Activated T-cell treated with anti-CD3 and anti-CD28 coated beads, Interleukin-2, amount 50 U/mL, for 4 hours (primary cell): ENCODE data around the gene DENND2A. TPM values are rescaled to one million over a fixed set of nuclear protein-coding genes. Genes with fewer than 3 reads are reported as not detected.
"Not testable (repeated sequence)": the region's sequence is repeated elsewhere in the genome, so short reads cannot be mapped to it uniquely, and the experiment has no call there.

Experiments used
- ATAC-seq, 2 donors: fragments of 200-7000 bp; cut with Tn5 transposase; one replicate each; pipeline ENCODE4 v1.10.0; 2021
- DNase-seq: peaks from one replicate; pipeline ENCODE4 v3.0.0-alpha.2; 2020
- H3K27me3 Mint-ChIP-seq: one replicate; pipeline ENCODE4 v1.8.0; 2021; ENCODE audit warnings: low read depth, mixed read lengths
- H3K36me3 Mint-ChIP-seq: one replicate; pipeline ENCODE4 v1.8.0; 2022; ENCODE audit warnings: mixed read lengths; ENCODE audit not compliant: insufficient read depth
- H3K4me1 Mint-ChIP-seq: one replicate; pipeline ENCODE4 v1.8.0; 2021; ENCODE audit warnings: low read depth, mixed read lengths
- H3K4me3 Mint-ChIP-seq: one replicate; pipeline ENCODE4 v1.8.0; 2021; ENCODE audit warnings: mild to moderate bottlenecking, moderate library complexity, mixed read lengths
- H3K9me3 Mint-ChIP-seq: one replicate; pipeline ENCODE4 v1.8.0; 2021; ENCODE audit warnings: mixed read lengths
- total RNA-seq, 3 donors: library from RNA; stranded (reverse); gene quantifications; one replicate each; pipeline ENCODE4 v1.2.1, GENCODE V29; 2021

The DENND2A gene
- total RNA-seq, 3 donors from 2014 or later: not detected

DNA sequence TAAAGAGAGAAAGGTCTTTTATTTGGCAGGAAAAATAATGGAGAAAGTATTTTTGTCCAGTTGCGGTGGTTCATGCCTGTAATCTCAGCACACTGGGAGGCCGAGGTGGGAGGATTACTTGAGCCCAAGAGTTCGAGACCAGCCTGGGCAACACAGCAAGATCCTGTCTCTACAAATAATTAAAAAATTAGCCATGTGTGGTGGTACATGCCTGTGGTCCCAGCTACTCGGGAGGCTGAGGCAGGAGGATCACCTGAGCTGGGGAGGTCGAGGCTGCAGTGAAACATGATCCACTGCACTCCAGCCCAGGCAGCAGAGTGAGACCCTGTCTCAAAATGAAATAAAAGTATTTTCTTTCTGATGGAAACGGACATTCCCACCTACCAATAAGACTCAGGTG lies 83.5 kb downstream of the DENND2A start:
- Mint-ChIP-seq H3K27me3 (peaks cover 7% of the 10 kb centered on the region), H3K9me3 (no peaks in the 10 kb centered on the region), H3K4me3 (no peak overlapping the region), H3K36me3 (no peaks in the 10 kb centered on the region), H3K4me1 (no peaks in the 10 kb centered on the region)
- no peak for DNase-seq
- no peak for ATAC-seq

DNA sequence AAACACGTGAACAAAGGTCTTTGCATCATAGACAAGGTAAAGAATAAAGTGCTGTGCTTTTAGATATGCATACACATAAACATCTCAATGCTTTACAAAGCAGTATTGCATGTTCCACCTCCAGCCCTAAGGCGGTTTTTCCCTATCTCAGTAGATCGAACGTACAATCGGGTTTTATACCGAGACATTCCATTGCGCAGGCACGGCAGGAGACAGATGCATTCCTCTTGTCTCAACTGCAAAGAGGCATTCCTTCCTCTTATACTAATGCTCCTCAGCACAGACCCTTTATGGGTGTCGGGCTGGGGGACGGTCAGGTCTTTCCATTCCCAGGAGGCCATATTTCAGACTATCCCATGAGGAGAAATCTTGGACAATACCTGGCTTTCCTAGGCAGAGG lies 87.4 kb downstream of the DENND2A start:
- H3K4me3 Mint-ChIP-seq, H3K4me1 Mint-ChIP-seq, H3K36me3 Mint-ChIP-seq, DNase-seq, ATAC-seq, H3K27me3 Mint-ChIP-seq, H3K9me3 Mint-ChIP-seq: not testable (repeated sequence)

DNA sequence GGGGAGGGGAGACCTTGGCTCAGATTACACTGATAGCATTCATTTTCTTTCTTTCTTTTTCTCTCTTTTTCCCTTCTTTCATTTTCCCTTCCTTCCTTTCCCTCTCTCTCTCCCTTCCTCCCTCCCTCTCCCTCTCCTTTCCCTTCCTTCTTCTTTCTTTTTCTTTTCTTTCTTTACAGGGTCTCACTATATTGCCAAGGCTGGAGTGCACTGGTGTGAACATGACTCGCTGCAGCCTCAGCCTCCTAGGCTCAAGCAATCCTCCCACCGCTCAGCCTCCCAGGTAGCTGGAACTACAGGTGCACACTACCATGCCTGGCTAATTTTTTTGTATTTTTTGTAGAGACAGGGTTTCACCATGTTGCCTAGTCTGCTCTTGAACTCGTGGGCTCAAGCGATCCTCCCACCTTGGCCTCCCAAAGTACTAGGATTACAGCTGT lies 88.4 kb downstream of the DENND2A start:
- DNase-seq (no peak), ATAC-seq (no peak)
- Mint-ChIP-seq H3K27me3 (peaks cover 2% of the 10 kb centered on the region), H3K4me3 (no peak overlapping the region), H3K9me3 (no peaks in the 10 kb centered on the region), H3K4me1 (no peaks in the 10 kb centered on the region), H3K36me3 (no peaks in the 10 kb centered on the region)

DNA sequence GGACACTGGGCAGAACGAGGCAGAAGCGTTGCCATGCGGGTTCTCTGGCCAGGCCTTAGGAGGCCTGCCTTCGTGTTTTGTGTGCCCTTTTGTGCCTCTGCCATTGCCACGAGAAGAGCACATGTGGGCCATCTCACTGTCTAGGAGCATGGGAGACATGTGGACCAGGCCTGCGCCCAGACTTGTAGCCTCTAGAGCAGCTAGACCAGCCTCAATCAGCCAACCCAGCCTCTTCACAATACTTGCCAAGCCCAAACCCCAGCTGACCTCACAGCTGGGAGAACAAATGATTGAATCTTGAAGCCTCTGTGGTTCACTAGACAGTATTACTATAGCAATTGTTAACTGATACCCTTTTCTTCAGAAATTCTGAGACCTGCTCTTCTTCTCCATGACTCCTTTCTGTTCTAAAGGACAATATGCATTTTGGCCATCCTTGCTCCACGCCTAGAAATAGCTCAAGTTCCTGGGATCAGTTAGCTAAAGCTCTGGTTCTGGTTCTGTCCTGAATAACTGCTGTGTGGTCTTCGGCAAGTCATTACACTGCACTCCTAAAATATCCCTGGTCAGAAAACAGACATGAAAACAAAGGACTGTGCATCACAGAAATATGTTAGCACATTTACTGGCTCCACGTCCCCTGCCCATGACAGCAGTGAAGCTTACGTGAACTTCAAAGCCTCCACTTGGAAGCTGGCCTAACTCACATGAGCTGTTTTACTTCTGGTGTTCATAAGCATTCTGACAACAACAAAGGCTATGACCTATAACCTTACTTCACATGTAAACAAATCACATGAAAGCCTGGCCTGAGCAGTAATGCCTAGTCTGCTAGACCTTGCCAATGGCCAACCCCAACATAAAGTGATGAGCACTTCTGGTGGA lies 89.0 kb downstream of the DENND2A start:
- Mint-ChIP-seq H3K27me3 (peaks cover 2% of the 10 kb centered on the region), H3K9me3 (no peaks in the 10 kb centered on the region), H3K4me3 (no peak overlapping the region), H3K4me1 (no peaks in the 10 kb centered on the region), H3K36me3 (no peaks in the 10 kb centered on the region)
- no peak for DNase-seq
- no peak for ATAC-seq

GRCh38 chr7:140546947-140547346 lies 93.7 kb downstream of the DENND2A start:
- Mint-ChIP-seq H3K4me3 (no peak overlapping the region), H3K4me1 (no peaks in the 10 kb centered on the region), H3K36me3 (no peaks in the 10 kb centered on the region), H3K9me3 (no peaks in the 10 kb centered on the region), H3K27me3 (no peaks in the 10 kb centered on the region)
- ATAC-seq (no peak), DNase-seq (no peak)

- Mint-ChIP-seq H3K9me3 (no peaks in the 10 kb centered on the region), H3K27me3 (peaks cover 6% of the 10 kb centered on the region), H3K4me1 (no peaks in the 10 kb centered on the region), H3K36me3 (no peaks in the 10 kb centered on the region), H3K4me3 (no peak overlapping the region)
- no peak for ATAC-seq
- no peak for DNase-seq
Observed at GRCh38 chr7:140544388-140544826, 96.2 kb downstream of the DENND2A start.

- Mint-ChIP-seq H3K4me1 (no peaks in the 10 kb centered on the region), H3K27me3 (peaks cover 6% of the 10 kb centered on the region), H3K4me3 (no peak overlapping the region), H3K36me3 (no peaks in the 10 kb centered on the region), H3K9me3 (no peaks in the 10 kb centered on the region)
- no peak for ATAC-seq
- DNase-seq: no peak
Observed at GRCh38 chr7:140542228-140542603, 98.4 kb downstream of the DENND2A start.

DNA sequence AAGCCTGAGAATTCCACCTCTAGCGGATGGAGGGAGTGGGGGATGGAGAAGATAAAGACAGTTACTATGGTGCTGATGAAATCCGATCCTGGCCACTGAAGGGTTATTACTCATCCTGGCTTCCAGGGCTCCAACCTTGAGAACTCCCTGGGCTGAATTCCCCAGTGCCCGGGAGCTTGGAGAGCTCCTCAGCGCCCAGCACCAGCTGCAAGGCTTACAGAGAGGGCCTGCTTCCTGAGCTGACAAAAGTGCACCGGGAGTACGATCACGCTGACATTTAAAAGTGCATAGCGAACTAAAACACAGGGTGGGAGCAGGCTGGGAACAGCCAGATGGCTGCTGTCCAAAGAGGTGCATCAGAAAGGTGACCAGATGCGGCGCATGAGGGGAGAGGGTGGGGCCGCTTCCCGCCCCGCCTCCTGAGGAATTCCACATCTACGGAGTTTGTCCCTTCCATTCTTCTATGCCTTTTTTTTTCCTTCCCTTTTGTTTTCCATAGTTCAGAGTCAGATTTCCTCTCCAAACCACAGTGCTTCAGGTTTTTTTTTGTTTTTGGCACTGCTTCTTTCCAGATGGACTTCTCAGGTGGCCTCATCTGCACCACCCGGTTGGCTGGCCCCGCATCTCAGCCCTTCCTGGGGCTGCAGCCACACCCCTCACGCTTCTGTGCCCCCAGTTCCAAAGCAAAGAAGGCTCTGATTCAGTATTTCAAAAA lies 98.9 kb downstream of the DENND2A start:
- DNase-seq (no peak), ATAC-seq (no peak)
- H3K4me1 Mint-ChIP-seq: no peaks in the 10 kb centered on the region
- no peak overlapping the region for H3K4me3 Mint-ChIP-seq
- H3K27me3 Mint-ChIP-seq: peaks cover 6% of the 10 kb centered on the region
- no peaks in the 10 kb centered on the region for H3K9me3 Mint-ChIP-seq
- H3K36me3 Mint-ChIP-seq: no peaks in the 10 kb centered on the region

DNA sequence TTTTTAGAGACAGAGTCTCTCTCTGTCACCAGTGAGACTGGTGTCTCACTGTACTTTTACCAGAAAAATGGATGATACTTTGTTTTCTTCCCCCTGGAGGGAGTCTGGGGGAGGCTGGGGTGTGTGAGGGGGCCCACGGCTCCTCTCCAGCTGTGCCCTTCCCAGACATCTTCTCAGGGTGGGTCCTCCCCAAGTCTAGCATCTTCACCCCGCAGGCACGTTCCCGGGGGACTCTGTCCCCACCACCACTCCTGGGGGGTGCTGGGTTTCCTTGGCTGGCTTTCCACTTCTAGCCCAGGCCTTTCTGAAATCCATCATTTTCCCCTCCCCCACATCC lies 99.5 kb downstream of the DENND2A start:
- no peak overlapping the region for H3K4me3 Mint-ChIP-seq
- no peaks in the 10 kb centered on the region for H3K4me1 Mint-ChIP-seq
- no peaks in the 10 kb centered on the region for H3K9me3 Mint-ChIP-seq
- H3K36me3 Mint-ChIP-seq: no peaks in the 10 kb centered on the region
- peaks cover 6% of the 10 kb centered on the region for H3K27me3 Mint-ChIP-seq
- DNase-seq (no peak), ATAC-seq (no peak)

GRCh38 chr7:140540136-140540777 lies 100.4 kb downstream of the DENND2A start:
- no peaks in the 10 kb centered on the region for H3K36me3 Mint-ChIP-seq
- no peak overlapping the region for H3K4me3 Mint-ChIP-seq
- H3K4me1 Mint-ChIP-seq: no peaks in the 10 kb centered on the region
- ATAC-seq (no peak), DNase-seq (no peak)
- peaks cover 6% of the 10 kb centered on the region for H3K27me3 Mint-ChIP-seq
- no peaks in the 10 kb centered on the region for H3K9me3 Mint-ChIP-seq

DNA sequence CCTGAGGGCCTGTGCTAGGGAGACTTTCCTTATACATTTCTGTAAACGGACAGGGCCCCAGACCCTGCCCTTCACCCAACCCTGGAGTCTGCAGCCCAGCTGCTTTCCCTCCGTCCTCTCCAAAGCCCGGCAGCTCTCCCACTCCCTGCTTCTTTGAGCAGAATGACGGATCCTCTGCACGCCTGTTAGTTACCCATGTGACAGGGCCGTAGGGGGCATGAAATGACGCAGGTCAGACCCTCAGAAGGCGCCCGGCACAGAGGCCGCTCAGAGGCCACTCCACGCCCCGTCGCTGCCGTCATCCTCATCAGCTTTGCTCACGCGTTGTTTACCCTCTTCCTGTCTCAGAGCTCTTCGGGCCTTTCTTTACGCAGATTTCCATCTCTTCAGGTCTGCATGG lies 101.2 kb downstream of the DENND2A start:
- ATAC-seq (no peak), DNase-seq (no peak)
- Mint-ChIP-seq H3K27me3 (peaks cover 10% of the 10 kb centered on the region), H3K36me3 (no peaks in the 10 kb centered on the region), H3K4me3 (no peak overlapping the region), H3K4me1 (no peaks in the 10 kb centered on the region), H3K9me3 (no peaks in the 10 kb centered on the region)

- H3K27me3 Mint-ChIP-seq: peaks cover 19% of the 10 kb centered on the region
- ATAC-seq (no peak), DNase-seq (no peak)
- no peaks in the 10 kb centered on the region for H3K4me1 Mint-ChIP-seq
- no peaks in the 10 kb centered on the region for H3K36me3 Mint-ChIP-seq
- no peaks in the 10 kb centered on the region for H3K9me3 Mint-ChIP-seq
- no peak overlapping the region for H3K4me3 Mint-ChIP-seq
Observed at GRCh38 chr7:140537750-140538482, 102.7 kb downstream of the DENND2A start.

DNA sequence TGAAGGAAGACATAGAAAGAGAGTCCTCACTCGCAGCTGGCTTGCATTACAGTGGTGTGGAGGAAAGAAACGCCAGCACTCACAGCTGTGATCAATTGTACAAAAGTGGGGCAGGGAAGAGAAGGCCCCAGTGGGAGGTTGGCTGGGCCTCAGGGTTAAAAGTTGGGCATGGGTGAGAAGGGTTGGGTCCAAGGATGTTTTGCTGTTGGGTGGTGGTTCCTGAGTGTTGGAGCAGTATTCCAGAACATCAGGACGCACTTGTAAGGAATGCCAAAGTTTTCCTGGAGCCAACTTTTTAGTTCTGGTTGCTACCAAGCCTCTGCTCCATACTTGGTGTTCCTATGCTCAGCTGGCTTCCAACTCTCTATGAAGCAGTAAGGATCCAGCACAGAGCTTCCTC lies 105.9 kb downstream of the DENND2A start:
- H3K9me3 Mint-ChIP-seq: no peaks in the 10 kb centered on the region
- ATAC-seq: no peak
- peaks cover 15% of the 10 kb centered on the region for H3K27me3 Mint-ChIP-seq
- no peaks in the 10 kb centered on the region for H3K36me3 Mint-ChIP-seq
- H3K4me3 Mint-ChIP-seq: no peak overlapping the region
- no peaks in the 10 kb centered on the region for H3K4me1 Mint-ChIP-seq
- DNase-seq: no peak

DNA sequence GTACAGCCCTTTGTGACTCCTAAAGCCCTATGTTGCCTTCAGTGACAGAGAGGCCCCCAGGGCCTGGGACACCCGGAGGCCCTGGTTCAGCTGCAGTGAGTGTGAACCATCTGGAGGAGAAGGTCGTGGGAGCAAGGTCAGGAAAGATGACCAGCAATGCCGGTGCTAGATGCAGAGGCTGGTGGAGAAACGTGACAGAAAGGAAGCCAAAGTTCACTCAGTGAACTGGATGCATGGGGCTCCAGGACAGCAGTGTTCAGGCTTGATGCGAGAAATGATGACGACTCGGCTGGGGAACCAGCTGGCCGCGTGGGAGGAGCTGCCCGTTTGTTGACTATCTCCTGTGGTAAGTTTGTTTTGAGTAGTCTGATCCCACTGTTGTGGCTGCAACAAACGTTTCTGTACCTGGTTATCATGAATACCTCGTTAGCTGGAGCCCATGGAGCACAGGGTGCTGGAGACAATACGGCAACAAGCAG lies 107.2 kb downstream of the DENND2A start:
- Mint-ChIP-seq H3K27me3 (peaks cover 13% of the 10 kb centered on the region), H3K9me3 (no peaks in the 10 kb centered on the region), H3K4me3 (no peak overlapping the region), H3K4me1 (no peaks in the 10 kb centered on the region), H3K36me3 (no peaks in the 10 kb centered on the region)
- ATAC-seq (no peak), DNase-seq (no peak)
